ENCODE data around the gene ACTRT3.

ACTRT3 gene
- total RNA-seq = 0.17 to 1.8 (median 0.91) reads per million in 18 experiments

GRCh38 chr3:169769287-169770181 lies at the start of gene ACTRT3:
ACTRT3 (minus strand) TSS chr3:169769561; CDS start chr3:169769520, 41 bp downstream.
- peak; percentile 59 to 73 for DNase-seq

DNA sequence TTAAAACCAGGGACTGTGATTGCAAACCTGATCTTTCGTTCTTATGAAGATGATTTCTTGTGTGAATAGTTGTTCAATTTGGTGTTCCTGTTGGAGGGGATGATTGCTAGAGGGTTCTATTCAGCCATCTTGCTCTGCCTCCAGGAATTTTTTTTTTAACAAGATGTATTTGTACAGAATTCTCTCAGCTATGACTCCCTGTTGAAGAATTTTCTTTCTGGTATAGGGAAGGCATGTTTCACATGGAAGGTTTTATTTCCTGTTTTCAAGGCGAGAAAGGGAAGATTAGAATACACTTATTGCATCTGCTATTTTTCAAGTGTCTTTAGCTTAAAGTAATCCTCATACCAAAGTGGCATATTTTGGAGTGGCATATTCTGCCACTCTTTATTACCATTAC lies 49.0 kb upstream of the ACTRT3 start:
- DNase-seq = no peak

- no peak for DNase-seq
Measured at GRCh38 chr3:169815590-169816150, 46.3 kb upstream of the ACTRT3 start.

DNA sequence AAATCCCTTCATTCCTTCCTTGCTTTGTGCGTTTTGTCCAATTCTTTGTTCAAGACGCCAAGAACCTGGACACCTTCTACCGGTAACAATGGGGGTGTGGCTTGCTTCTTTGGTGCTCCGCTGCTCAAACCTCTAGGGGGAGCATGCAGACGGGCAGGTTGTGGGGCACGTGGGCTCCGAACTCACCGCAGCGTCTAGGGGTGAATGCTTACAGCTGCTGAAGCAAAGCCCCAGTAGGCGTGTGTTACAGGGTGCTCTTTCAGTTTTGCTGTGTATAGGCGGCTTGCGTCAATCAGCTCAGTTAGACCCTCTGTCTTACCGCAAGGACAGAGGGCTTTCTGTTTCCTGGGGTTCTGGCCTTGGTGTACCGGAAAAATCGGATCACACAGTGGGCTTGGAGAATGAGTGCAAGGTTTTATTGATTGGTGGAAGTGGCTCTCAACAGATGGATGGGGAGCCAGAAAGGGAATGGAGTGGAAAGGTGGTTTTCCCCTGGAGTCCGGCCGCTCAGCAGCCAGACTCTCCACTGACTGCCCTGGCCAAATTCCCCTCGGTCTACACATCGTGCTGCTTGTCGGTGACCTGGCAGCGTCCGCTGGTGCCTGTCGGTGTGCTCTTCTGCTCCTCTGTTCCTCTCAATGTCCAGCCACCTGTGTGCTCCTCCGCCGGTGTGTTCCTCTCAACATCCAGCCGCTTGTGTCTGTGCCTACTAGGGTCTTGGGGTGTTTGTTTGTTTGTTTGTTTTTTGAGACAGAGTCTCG lies 44.6 kb upstream of the ACTRT3 start:
- DNase-seq = peak; percentile 18 to 40

DNA sequence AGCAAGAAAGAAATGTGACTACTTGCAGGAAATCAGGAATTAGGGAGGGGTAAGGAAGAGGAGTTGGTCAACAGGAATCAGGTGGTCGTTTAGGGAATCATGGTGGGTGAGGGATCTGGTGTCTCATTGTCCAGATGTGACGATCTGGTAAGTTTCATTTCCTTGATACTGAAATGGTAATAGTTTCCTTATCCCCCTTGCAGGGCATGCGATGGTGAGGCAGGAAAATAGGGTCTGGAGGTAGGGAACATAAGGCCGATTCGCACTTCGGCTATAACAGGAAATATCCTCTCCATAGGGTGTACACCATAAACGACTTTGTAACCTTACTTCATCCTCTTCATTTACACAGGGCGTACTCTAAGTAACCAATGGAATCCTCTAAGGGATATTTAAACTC lies 43.9 kb upstream of the ACTRT3 start:
- no peak for DNase-seq

GRCh38 chr3:169812332-169813235 lies 43.2 kb upstream of the ACTRT3 start, which contains the start of the genes LRRC34 and LRRIQ4:
LRRC34 (minus strand) TSS chr3:169812904; CDS start chr3:169812548, 356 bp downstream.
LRRIQ4 (plus strand) TSS chr3:169812870; CDS start chr3:169821922, 9,052 bp downstream.
- peak; percentile 66 to 70 for DNase-seq

GRCh38 chr3:169811631-169812331 lies 42.4 kb upstream of the ACTRT3 start:
- no peak for DNase-seq

DNA sequence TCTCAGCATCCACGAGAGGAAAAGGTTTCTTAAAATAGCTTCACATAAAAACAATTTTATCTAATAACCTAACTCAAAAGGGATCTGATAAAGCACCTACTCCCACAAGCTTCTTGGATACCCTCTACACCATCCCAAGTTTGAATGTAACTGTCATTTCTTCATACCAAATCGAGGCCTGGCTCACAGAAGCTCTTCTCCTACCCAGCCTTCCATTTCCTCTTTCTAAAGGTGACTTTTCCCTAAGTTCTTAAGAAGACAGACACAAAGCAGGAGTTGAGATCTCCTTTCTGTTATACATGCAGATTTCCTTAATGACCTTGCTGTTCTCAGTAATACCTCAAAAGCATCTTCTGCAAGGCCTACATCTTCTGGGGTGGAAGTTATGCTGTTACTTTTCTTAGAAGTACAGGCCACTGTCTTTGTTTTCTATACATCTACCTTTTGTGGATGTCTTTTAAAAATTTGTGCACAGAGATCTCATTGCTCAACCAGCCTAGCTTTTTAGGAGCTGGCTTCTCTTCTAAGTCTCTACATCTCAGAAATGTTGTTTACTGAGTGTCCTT lies 40.0 kb upstream of the ACTRT3 start:
- DNase-seq = no peak

DNA sequence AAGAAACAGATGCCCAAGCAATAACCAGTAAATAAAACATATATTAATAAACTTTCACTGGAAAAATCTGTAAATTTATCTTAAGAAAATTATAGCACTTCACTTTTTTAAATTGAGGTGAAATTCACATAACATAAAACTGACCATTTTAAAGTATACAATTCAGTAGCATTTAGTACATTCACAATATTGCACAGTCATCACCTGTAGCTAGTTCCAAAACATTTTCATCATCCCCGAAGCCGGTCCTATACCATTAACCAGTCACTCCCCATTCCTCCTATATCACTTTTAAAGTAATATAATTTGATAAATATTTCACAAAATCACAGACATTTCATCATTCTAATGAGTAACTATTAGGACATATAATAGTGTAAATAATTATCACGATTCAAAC lies 35.3 kb upstream of the ACTRT3 start:
- no peak for DNase-seq

- DNase-seq = no peak
Measured at GRCh38 chr3:169792359-169792758, 23.0 kb upstream of the ACTRT3 start.

GRCh38 chr3:169790687-169791429 lies 21.5 kb upstream of the ACTRT3 start:
- DNase-seq = no peak

DNA sequence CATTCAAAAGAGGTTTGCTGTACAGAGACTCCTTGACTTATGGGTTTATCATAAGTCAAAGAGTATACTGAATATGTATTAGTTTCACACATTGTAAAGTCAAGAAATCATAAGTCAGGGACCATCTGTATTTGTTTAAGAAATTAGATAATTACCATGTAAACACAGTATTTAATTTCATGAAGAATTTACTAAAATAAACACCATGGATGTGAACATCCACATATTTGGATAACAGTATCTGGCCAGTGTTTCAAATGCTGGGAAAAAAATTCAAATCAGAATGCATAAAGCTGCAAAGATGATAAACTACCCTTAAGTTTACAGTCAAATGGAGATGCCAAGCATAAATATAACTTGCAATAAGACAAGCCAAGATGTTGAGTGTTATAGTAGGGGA lies 20.9 kb upstream of the ACTRT3 start:
- no peak for DNase-seq

DNA sequence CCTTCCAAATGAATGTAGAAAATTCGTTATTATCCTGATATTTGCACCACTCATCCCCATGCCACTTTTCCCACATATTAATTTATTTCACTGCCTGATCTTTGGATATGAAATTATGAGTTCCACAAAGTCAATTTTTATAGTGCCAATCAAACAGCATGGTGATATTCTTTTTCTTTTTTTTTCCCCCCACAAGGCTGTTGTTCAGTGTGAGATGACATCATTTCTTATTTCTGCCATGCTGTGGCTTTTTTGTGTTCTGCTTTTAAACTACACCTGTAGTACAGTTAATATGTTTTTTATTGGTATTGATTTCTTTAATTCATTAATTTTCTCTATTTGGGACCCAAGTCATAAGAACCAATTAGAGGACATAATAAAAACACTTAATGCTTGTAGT lies 18.4 kb upstream of the ACTRT3 start:
- no peak for DNase-seq

DNA sequence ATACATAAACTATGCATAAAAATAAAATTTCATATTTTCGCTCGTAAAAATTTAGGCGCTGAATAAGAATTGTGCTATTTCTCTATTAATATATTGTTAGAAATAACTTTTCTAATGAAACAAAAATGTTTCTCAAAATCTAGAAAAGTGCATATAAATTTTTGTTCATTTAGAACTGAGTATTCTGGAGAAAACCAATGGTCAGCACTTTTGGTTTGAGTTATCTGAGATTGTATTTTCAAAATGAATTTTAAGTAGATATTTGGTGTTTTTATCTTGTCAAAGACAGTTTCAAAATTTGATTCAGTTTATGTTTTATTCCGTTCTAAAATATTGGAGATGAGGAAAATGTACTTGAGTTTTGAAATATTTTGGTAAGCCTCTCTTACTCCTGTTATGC lies 17.8 kb upstream of the ACTRT3 start:
- no peak for DNase-seq

DNA sequence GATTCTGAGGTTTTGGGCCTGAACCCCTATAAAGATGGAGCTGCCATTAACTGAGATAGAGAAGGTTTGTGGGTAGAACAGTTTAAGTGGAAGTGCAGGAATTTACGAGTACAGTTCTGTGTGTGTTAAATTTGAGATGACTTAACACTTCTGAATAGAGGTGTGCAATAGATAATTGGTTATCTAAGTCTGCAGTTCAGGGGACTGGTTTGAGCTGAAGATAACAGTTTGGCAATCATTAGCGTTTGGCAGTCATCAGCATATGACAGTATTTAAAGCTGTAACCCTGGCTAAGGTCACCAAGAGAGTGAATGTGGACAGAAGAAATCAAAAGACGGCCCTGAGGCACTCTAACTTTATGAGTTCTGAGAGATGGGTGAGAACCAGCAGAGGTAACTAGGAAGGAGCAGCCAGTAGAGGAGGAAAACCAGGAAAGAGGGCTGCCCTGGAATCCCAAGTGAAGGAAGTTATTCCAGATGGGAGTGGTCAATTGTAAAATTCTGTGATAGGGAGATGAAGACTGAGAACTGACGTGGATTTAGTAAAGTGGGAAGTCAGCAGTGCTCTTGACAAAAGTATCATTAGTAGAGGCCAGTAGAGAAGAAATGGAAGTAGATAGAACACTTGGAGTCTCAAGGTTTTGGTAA lies 12.0 kb upstream of the ACTRT3 start:
- DNase-seq = no peak

DNA sequence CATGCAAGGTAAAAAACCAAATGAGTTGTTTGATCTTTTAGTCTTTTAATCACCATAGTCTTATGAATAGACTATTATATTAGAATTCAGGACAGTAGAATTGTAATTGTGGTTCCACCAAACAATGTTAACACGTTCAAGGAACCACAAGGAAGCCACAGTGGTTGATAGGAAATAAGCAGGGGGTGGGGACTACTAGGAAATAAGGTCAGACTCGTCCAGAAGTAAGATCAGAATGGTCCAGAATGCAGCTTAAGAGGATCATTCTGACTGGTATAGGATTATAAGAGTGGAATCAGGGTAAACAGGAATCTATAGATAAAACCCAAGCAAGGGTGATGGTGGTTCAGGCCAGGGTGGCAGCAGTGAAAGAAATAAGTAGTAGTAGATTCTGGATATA lies 11.4 kb upstream of the ACTRT3 start:
- DNase-seq = no peak

DNA sequence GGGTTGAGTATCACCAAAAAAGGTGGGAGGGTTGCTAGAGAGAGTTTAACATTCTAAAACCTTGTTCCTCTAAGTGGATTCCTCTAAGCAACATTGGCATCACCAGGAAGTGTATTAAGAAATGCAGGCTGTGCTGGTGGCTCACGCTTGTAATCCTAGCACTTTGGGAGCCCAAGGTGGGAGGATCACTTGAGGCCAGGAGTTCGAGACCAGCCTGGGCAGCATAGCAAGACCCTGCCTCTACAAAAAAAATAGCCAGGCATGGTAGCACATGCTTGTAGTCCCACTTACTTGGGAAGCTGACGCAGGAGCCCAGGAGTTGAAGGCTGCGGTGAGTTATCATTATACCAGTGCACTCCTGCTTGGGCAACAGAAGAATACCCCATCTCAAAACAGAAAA lies 8.5 kb upstream of the ACTRT3 start:
- no peak for DNase-seq

- no peak for DNase-seq
Measured at GRCh38 chr3:169774186-169774585, 4.8 kb upstream of the ACTRT3 start.

DNA sequence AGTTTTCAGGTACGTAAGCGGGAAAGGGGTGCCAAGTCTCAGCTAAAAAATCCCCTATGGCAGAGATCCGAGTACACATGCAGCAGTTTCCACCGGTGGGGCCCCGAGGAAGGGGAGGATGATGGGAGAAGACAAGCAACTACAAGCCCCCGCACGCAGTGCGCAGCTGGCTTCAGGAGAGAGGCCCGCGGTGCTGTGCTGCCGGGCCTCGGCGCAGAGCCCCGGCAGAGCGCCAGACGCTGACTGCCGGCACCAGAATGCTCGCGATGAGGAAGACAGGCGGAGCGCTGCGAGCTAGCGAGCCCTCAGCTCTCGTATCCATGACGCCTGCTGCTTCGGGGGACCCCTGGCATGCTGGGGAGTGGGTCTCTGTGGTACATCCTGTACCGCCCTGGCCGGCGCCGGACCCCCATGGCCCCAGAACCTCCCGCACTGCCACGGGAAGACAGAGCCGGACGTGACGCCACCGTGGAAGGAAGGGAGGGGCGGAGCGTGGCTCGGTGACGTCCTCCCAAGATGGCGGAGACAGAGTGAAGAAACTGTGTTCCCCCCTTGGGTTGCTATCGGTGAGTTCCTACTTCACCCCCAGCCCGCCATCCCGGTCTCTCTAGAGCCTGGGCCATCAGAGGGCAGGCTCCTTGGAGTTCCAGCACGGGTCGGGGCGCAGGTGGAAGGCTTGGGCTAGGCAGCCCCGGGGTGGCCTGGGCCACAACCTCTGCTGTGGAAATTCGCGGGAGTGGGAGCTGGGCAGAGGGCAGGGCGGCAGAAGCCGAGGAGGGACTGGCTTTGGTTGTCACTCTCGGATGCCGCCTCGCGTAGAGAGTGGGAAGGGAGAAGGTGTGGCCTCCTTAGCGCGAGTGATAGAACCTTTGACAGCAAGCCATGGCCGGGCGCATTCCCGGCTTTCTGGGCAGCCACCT lies 3.8 kb upstream of the ACTRT3 start, which contains the start of gene MYNN:
MYNN (plus strand) TSS at position 500 of the 920 bp plus-strand sequence. CDS start 900 bp downstream, outside the sequence.
- DNase-seq = peak; percentile 91 to 92

Data from inflammatory macrophage (primary cell).